ENCODE data around the gene HIVEP1. TPM values are rescaled to one million over a fixed set of nuclear protein-coding genes. Genes with fewer than 3 reads are reported as not detected.

The HIVEP1 gene
- total RNA-seq, 1 donor from 2014 or later: 45.4 TPM

DNA sequence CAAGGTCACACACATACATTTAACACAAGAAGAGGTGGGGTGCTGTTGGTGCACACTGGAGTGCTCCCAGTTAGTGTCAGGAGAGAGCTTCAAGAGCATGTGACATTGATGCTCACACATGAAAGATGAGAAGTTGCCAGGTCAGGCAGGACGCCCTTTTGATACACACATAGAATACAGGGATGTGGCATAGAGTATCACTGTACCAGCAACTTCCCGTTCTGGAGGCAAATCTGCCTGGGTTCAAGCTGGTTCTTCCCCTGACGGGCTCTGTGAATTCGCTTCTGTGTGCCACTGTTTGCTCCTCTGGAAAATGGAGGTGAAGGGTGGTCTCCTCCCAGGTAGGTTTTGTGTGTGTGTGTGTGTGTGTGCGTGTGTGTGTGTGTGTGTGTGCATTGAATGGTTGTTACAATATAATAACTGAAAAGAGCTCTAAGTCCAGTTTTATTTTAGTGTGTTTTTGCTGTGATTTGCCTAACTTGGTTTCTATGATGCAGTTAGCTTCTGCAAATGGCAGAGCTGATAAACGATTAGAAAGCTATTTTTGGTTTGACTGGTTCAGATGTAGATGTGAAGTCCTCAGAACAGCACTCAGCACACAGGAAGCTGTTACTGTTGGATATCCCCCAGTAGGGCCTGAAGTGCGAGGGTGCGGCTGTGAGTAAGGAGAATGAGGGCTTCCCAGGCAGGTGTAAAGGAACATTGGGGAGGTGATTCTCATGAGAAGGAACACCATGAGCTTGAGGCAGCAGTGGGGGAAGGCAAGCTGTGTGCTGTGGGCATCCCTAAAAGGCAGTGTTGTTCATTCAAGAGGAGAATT is 53.4 kb downstream of the HIVEP1 start:
- H3K27me3 ChIP-seq (ENCODE audit: control insufficient read depth, insufficient read depth, low read length): no peaks in the 10 kb centered on the region
- no peak for DNase-seq (ENCODE audit: low read depth)
- TF ChIP-seq, protein P1, sequence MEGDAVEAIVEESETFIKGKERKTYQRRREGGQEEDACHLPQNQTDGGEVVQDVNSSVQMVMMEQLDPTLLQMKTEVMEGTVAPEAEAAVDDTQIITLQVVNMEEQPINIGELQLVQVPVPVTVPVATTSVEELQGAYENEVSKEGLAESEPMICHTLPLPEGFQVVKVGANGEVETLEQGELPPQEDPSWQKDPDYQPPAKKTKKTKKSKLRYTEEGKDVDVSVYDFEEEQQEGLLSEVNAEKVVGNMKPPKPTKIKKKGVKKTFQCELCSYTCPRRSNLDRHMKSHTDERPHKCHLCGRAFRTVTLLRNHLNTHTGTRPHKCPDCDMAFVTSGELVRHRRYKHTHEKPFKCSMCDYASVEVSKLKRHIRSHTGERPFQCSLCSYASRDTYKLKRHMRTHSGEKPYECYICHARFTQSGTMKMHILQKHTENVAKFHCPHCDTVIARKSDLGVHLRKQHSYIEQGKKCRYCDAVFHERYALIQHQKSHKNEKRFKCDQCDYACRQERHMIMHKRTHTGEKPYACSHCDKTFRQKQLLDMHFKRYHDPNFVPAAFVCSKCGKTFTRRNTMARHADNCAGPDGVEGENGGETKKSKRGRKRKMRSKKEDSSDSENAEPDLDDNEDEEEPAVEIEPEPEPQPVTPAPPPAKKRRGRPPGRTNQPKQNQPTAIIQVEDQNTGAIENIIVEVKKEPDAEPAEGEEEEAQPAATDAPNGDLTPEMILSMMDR (IDR thresholded peaks at IDR 0.05; ENCODE audit: insufficient read depth, low read length, poor library complexity, severe bottlenecking): no peak
- no peak overlapping the region for H3K4me3 ChIP-seq (ENCODE audit: low read depth, low read length)
- H3K36me3 ChIP-seq (ENCODE audit: control insufficient read depth, insufficient read depth, low read length): no peaks in the 10 kb centered on the region

DNA sequence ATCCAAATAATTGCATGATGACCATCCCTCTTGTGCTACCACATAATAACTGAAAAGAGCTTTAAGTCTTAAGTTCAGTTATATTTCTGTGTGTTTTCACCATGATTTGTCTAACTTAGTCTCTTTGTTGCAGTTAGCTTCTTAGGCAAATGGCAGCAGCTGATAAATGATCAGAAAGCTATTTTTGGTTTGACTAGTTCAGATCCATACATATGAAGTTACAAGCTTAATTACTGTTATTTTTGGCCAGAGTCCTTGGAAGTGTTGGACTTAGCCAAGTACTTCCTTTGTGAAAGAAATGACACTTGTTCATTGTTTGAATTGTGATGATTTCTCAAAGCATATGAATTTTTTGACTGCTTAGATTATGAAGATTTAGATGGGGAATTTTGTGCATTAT is 54.2 kb downstream of the HIVEP1 start:
- DNase-seq (ENCODE audit: low read depth): no peak
- Histone ChIP-seq H3K27me3 (ENCODE audit: control insufficient read depth, insufficient read depth, low read length) (no peaks in the 10 kb centered on the region), H3K4me3 (ENCODE audit: low read depth, low read length) (no peak overlapping the region), H3K36me3 (ENCODE audit: control insufficient read depth, insufficient read depth, low read length) (no peaks in the 10 kb centered on the region)
- TF ChIP-seq, protein P1 (IDR thresholded peaks at IDR 0.05; ENCODE audit: insufficient read depth, low read length, poor library complexity, severe bottlenecking): no peak

DNA sequence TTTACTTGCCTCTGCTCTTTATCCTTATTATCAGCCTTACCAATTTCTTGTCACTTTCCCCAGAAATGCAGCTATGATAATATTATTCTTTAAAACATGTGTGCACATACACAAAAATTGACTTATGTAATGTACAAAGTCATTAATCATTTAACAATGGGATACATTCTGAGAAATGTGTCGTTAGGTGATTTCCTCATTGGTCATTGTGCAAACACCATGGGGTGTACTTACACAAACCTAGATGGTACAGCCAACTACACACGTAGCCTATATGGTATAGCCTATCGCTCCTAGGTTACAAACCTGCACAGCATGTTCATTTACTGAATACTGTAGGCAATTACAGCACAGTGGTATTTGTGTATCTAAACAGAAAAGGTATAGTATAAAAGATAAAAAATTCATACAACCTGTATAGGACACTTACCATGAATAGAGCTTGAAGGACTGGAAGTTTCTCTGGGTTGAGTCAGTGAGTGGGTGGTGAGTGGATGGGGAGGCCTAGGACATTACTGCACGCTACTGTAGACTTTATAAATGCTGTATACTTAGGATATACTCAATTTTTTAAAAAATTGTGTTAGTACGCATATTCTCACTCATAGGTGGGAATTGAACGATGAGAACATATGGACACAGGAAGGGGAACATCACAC is 56.9 kb downstream of the HIVEP1 start:
- H3K36me3 ChIP-seq (ENCODE audit: control insufficient read depth, insufficient read depth, low read length): no peaks in the 10 kb centered on the region
- H3K4me3 ChIP-seq (ENCODE audit: low read depth, low read length): no peak overlapping the region
- DNase-seq (ENCODE audit: low read depth): no peak
- TF ChIP-seq, protein P1 (IDR thresholded peaks at IDR 0.05; ENCODE audit: insufficient read depth, low read length, poor library complexity, severe bottlenecking): no peak
- no peaks in the 10 kb centered on the region for H3K27me3 ChIP-seq (ENCODE audit: control insufficient read depth, insufficient read depth, low read length)

DNA sequence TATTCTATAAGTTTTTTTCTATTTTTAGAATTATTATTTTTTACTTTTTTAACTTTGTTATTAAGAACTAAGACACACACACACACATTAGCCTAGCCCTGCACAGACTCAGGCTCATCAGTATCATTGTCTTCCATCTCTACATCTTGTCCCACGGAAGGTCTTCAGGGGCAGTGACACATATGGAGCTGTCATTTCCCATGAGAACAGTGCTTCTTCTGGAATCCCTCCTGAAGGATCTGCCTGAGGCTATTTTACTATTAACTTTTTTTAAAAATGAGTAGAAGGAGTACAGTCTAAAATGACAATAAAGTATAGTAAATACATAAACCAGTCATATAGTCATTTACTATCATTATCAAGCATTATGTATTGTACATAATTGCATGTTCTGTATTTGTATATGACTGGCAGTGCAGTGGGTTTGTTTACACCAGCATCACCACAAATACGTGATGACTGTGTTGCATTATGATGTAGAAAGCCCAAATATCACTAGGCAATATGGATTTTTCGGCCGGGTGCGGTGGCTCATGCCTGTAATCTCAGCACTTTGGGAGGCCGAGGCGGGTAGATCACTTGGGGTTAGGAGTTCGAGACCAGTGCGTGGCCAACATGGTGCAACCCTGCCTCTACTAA is 57.9 kb downstream of the HIVEP1 start:
- H3K36me3 ChIP-seq (ENCODE audit: control insufficient read depth, insufficient read depth, low read length): no peaks in the 10 kb centered on the region
- DNase-seq (ENCODE audit: low read depth): no peak
- no peak overlapping the region for H3K4me3 ChIP-seq (ENCODE audit: low read depth, low read length)
- H3K27me3 ChIP-seq (ENCODE audit: control insufficient read depth, insufficient read depth, low read length): no peaks in the 10 kb centered on the region
- TF ChIP-seq, protein P1 (IDR thresholded peaks at IDR 0.05; ENCODE audit: insufficient read depth, low read length, poor library complexity, severe bottlenecking): no peak

DNA sequence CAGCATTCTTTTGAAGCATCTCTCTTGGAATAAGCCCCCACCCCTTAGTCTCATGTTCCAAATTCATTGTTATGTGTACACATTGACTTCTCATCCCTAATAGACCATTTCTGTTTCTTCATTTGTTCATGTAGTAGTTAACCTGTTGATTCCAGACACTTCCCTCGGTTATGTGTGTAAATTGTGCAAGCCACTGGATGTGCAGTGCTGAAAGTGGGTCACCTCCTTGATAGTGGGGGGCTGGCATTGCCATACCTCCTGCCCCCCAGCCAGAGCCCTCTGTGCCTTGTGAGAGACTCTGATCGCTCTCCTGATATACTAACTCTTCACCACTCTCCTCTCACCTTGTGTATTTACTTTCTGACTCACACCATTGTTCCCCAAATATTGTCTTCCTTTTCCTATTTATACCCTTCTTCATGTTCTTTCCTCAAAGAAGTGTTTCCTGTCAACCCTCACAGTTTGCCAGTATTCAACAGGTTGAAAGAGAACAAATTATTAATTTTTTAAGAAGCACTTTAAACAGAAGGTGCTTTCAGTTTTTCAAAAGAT is 59.0 kb downstream of the HIVEP1 start:
- TF ChIP-seq, protein P1 (IDR thresholded peaks at IDR 0.05; ENCODE audit: insufficient read depth, low read length, poor library complexity, severe bottlenecking): no peak
- Histone ChIP-seq H3K36me3 (ENCODE audit: control insufficient read depth, insufficient read depth, low read length) (no peaks in the 10 kb centered on the region), H3K27me3 (ENCODE audit: control insufficient read depth, insufficient read depth, low read length) (no peaks in the 10 kb centered on the region), H3K4me3 (ENCODE audit: low read depth, low read length) (no peak overlapping the region)
- DNase-seq (ENCODE audit: low read depth): no peak
